ENCODE data around the gene SLC33A1.

GRCh38 chr3:155782390-155782953, 71.8 kb downstream of the SLC33A1 start:
- TF ChIP-seq EZH2 (IDR thresholded peaks at IDR 0.05; ENCODE audit: low read depth): no peak
- TF ChIP-seq CTCF (conservative IDR thresholded peaks at IDR 0.05): no peak

Measured in PC-9 (cell line).